Endometrial microvascular endothelial cells (primary cell): ENCODE results near the gene ARHGEF40. TPM values are rescaled to one million over a fixed set of nuclear protein-coding genes. Genes with fewer than 3 reads are reported as not detected.

ENCODE experiments used
- in situ Hi-C: cut with HindIII; loops from 2 replicates; pipeline ENCODE4 v1.10.0; 2017; ENCODE audit warnings: low sequenced_read_pairs, low pct_unique_long_range_greater_than_20kb; ENCODE audit errors: inconsistent ontology term
- total RNA-seq: library from RNA; depleted of rRNA; stranded (reverse); fragments of >200 nt; gene quantifications from one replicate; pipeline ENCODE4 v1.2.3, GENCODE V29; 2015; ENCODE audit errors: inconsistent ontology term

The ARHGEF40 gene
- total RNA-seq, 1 donor from 2014 or later, result 2.9 TPM

- in situ Hi-C loops, result no loop called here
Observed at GRCh38 chr14:21103710-21104447, 33.8 kb downstream of the ARHGEF40 start.

- in situ Hi-C loops, result no loop called here
Observed at GRCh38 chr14:21104448-21105060, 34.5 kb downstream of the ARHGEF40 start.

- in situ Hi-C loops, result no loop called here
Observed at GRCh38 chr14:21105095-21105494, 35.0 kb downstream of the ARHGEF40 start.

GRCh38 chr14:21106176-21106497, 36.0 kb downstream of the ARHGEF40 start:
- in situ Hi-C loops, result no loop called here

GRCh38 chr14:21106498-21107282, 36.6 kb downstream of the ARHGEF40 start:
- in situ Hi-C loops, result no loop called here

GRCh38 chr14:21107283-21107800, 37.2 kb downstream of the ARHGEF40 start:
- in situ Hi-C loops, result no loop called here

- in situ Hi-C loops, result no loop called here
Observed at GRCh38 chr14:21108791-21109190, 38.7 kb downstream of the ARHGEF40 start.

- in situ Hi-C loops, result no loop called here
Observed at GRCh38 chr14:21109377-21110138, 39.5 kb downstream of the ARHGEF40 start.

GRCh38 chr14:21112255-21112654, 42.2 kb downstream of the ARHGEF40 start:
- in situ Hi-C loops, result no loop called here

GRCh38 chr14:21113369-21113768, 43.3 kb downstream of the ARHGEF40 start:
- in situ Hi-C loops, result no loop called here

- in situ Hi-C loops, result no loop called here
Observed at GRCh38 chr14:21118933-21119332, 48.8 kb downstream of the ARHGEF40 start.

GRCh38 chr14:21120686-21121085, 50.6 kb downstream of the ARHGEF40 start:
- in situ Hi-C loops, result no loop called here

- in situ Hi-C loops, result no loop called here
Observed at GRCh38 chr14:21121122-21121521, 51.0 kb downstream of the ARHGEF40 start.

- in situ Hi-C loops, result no loop called here
Observed at GRCh38 chr14:21123429-21123828, 53.3 kb downstream of the ARHGEF40 start.

GRCh38 chr14:21133901-21134300, 63.8 kb downstream of the ARHGEF40 start:
- in situ Hi-C loops, result no loop called here

- in situ Hi-C loops, result no loop called here
Observed at GRCh38 chr14:21136024-21136423, 65.9 kb downstream of the ARHGEF40 start.
